ENCODE results near the gene MED15. TPM values are rescaled to one million over a fixed set of nuclear protein-coding genes. Genes with fewer than 3 reads are reported as not detected.
"Not testable (repeated sequence)": the region's sequence is repeated elsewhere in the genome, so short reads cannot be mapped to it uniquely, and the experiment has no call there.

Gene MED15
- total and polyA plus RNA-seq, 2 of the 8 experiments (the other 6 are each of a cell fraction or from before 2014, with no cell fraction given): 28.3 to 57.1 TPM

DNA sequence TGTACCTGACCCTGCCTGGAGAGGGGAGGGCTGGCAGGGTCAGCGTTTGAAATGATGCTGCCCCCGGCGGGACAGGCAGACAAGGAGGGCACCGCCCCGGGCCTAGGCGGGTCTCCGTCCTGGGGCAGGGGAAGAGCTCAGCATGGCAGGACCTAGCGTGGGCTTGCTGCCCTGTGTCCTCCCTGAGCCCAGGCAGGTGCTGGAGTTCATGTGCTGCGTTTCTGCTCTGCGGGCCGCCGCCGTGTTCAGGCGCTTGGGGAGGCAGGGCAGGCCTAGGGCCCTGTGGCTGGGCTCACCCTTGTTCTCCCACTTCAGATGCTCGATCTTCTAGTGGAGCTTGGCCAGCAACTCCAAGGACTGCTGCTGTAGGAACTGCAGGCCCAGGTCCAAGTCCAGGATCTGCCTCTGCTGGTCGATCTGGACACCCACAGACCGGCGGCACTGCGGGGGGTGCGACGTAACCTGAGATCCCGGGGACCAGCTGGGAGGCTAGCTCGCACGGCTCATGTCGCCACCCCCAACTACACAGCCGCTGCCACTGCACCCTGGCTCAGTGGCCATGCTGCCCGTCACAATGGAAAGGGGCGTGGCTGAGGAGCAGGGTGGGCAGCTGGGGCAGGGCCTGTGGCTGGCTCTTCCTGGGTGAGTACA is 84.4 kb downstream of the MED15 start (continued):
- TF ChIP-seq TAF1 (IDR thresholded peaks at IDR 0.05; ENCODE audit: low read depth, low read length) (no peak), POLR2AphosphoS5 (IDR thresholded peaks at IDR 0.05; ENCODE audit: low read depth, low read length) (no peak), RBBP5 (IDR thresholded peaks at IDR 0.05; ENCODE audit: borderline replicate concordance, low read depth, low read length) (no peak), MAX (IDR thresholded peaks at IDR 0.05) (no peak; the same call in 1 of the 2 replicates), EZH2 (IDR thresholded peaks at IDR 0.05; ENCODE audit: low read depth, low read length, severe bottlenecking) (no peak)

GRCh38 chr22:20594038-20594437 is 86.6 kb downstream of the MED15 start:
- H3K18ac ChIP-seq (ENCODE audit: extremely low read depth, low read length); H3K56ac ChIP-seq (replicated peaks; ENCODE audit: insufficient read length, low read depth, low read length); H3K4me2 ChIP-seq (ENCODE audit: insufficient read depth in 1 of 2, low read depth in 2 of 2, low read length in 2 of 2); DNase-seq (ENCODE audit: low read depth in 1 of 2, low spot score in 2 of 2); H2AK5ac ChIP-seq (ENCODE audit: low read depth, low read length); H3K36me3 ChIP-seq (ENCODE audit: control insufficient read depth in 2 of 4, insufficient read depth in 4 of 4, low read length in 3 of 4); H3K79me1 ChIP-seq (ENCODE audit: low read depth, low read length); POLR2A ChIA-PET (ENCODE audit: partially characterized antibody); H3K23me2 ChIP-seq (ENCODE audit: low read depth, low read length); H2AFZ ChIP-seq (ENCODE audit: low read length); H3K23ac ChIP-seq (ENCODE audit: insufficient read length); H3K27me3 ChIP-seq (replicated peaks in 1 of 4; ENCODE audit: control insufficient read depth in 3 of 4, extremely low read depth in 1 of 4, insufficient read depth in 3 of 4, low read length in 3 of 4); H2BK12ac ChIP-seq (ENCODE audit: low read depth, low read length); H2BK5ac ChIP-seq (ENCODE audit: low read depth, low read length); H3K9ac ChIP-seq (replicated peaks in 1 of 4; ENCODE audit: extremely low read depth in 1 of 4, low read depth in 3 of 4, low read length in 3 of 4); H4K5ac ChIP-seq (ENCODE audit: insufficient read length, low read depth, low read length); H3K4ac ChIP-seq (replicated peaks; ENCODE audit: insufficient read length, low read depth, low read length); H3K27ac ChIP-seq (ENCODE audit: low read depth, low read length); H2BK120ac ChIP-seq (replicated peaks; ENCODE audit: low read depth, low read length); H2BK15ac ChIP-seq (ENCODE audit: low read length); FAIRE-seq; H3K4me1 ChIP-seq (replicated peaks in 1 of 4; ENCODE audit: control insufficient read depth in 3 of 4, insufficient read depth in 4 of 4, low read length in 3 of 4); H3K79me2 ChIP-seq (ENCODE audit: control insufficient read depth in 1 of 2, insufficient read depth in 2 of 2, low read length in 2 of 2); H4K8ac ChIP-seq (ENCODE audit: extremely low read depth, insufficient read depth, low read length); H4K91ac ChIP-seq (replicated peaks; ENCODE audit: insufficient read length, low read length); H3K9me3 ChIP-seq (ENCODE audit: insufficient read depth in 2 of 2, low read depth in 1 of 2, low read length in 1 of 2); H4K20me1 ChIP-seq (replicated peaks in 1 of 2; ENCODE audit: control insufficient read depth in 1 of 2, insufficient read depth in 2 of 2, low read length in 2 of 2); H3K4me3 ChIP-seq (ENCODE audit: extremely low read depth in 1 of 4, insufficient read depth in 2 of 4, low read depth in 3 of 4, low read length in 4 of 4); H3K14ac ChIP-seq (ENCODE audit: insufficient read length); H2BK20ac ChIP-seq (ENCODE audit: low read length): not testable (repeated sequence)
- CTCF ChIA-PET (ENCODE audit: partially characterized antibody): interaction anchor here (0.6 to 26.7 kb wide), 5 partner anchors 8 to 478 kb away, joined by 3 to 366 read pairs (median 17); no protein-coding TSS in a partner anchor

Measured in H1 (cell line).